Activated T-cell treated with anti-CD3 and anti-CD28 coated beads, Interleukin-2, amount 50 U/mL, for 72 hours (primary cell): Measurements from ENCODE around the gene SEC14L1. TPM values are rescaled to one million over a fixed set of nuclear protein-coding genes. Genes with fewer than 3 reads are reported as not detected.
"Not testable (repeated sequence)": the region's sequence is repeated elsewhere in the genome, so short reads cannot be mapped to it uniquely, and the experiment has no call there.

Experiments
- ATAC-seq, 2 donors: fragments of 150-1000 bp; cut with Tn5 transposase; replicated peaks in 1 of 2; 2 replicates each; pipeline ENCODE4 v1.10.0; 2021; ENCODE audit warnings: moderate library complexity in 2 of 2, mild to moderate bottlenecking in 1 of 2
- DNase-seq, 2 donors: peaks; one replicate each; pipeline ENCODE4 v3.0.0; 2021 to 2022; ENCODE audit warnings: mixed read lengths in 1 of 2
- H3K27ac Mint-ChIP-seq: one replicate; pipeline ENCODE4 v1.8.0; 2022; ENCODE audit warnings: mild to moderate bottlenecking, moderate library complexity, mixed read lengths
- H3K27me3 Mint-ChIP-seq: one replicate; pipeline ENCODE4 v1.8.0; 2022; ENCODE audit warnings: low read depth, mixed read lengths
- H3K36me3 Mint-ChIP-seq, 2 donors: one replicate each; pipeline ENCODE4 v1.8.0; 2022; ENCODE audit warnings: mixed read lengths in 2 of 2, mild to moderate bottlenecking in 1 of 2; ENCODE audit not compliant: insufficient read depth in 2 of 2
- H3K4me1 Mint-ChIP-seq: one replicate; pipeline ENCODE4 v1.8.0; 2022; ENCODE audit warnings: low read depth, mixed read lengths
- H3K4me3 Mint-ChIP-seq, 2 donors: one replicate each; pipeline ENCODE4 v1.8.0; 2022; ENCODE audit warnings: mild to moderate bottlenecking in 2 of 2, mixed read lengths in 2 of 2, moderate library complexity in 2 of 2
- H3K9me3 Mint-ChIP-seq, 2 donors: one replicate each; pipeline ENCODE4 v1.8.0; 2022; ENCODE audit warnings: mixed read lengths in 2 of 2
- total RNA-seq, 2 donors: library from RNA; stranded (reverse); gene quantifications; one replicate each; pipeline ENCODE4 v1.2.3, GENCODE V29; 2022

SEC14L1 gene
- total RNA-seq, 2 donors from 2014 or later, result 175 to 204 TPM

DNA sequence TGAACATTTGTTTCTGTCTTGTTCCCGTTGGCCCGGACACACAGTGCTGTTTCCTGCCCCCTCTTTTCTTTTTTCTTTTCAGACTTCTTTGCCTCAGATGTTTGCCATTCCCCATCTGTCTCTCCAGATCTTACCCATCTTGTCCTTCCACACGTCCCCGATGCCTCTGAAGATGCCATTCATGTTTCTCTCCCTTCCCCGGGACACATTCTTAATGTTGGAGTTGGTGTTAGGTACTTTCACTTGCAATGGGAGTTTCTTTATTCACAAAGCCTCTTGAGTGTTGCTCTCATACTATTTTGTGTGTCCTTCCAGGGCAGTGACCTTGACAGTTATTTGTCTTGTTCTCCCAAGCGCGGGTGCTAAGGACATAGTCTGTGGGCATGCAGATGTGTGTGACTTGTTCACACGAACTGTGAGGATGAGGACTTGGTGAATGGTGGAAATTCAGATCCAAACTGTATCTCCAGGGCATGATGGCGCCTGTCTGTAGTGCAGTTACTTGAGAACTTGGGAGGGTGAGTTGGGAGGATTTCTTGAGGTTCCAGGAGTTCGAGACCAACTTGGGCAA lies 8.3 kb downstream of the SEC14L1 start:
- Mint-ChIP-seq H3K4me1 (peaks cover 61% of the 10 kb centered on the region), H3K4me3 (no peak overlapping the region), H3K9me3 (no peaks in the 10 kb centered on the region), H3K36me3 (peaks cover 20 to 38% of the 10 kb centered on the region in 2 donors), H3K27me3 (no peaks in the 10 kb centered on the region), H3K27ac (peak overlapping the region; percentile 12)
- ATAC-seq (no peak), DNase-seq (no peak)

DNA sequence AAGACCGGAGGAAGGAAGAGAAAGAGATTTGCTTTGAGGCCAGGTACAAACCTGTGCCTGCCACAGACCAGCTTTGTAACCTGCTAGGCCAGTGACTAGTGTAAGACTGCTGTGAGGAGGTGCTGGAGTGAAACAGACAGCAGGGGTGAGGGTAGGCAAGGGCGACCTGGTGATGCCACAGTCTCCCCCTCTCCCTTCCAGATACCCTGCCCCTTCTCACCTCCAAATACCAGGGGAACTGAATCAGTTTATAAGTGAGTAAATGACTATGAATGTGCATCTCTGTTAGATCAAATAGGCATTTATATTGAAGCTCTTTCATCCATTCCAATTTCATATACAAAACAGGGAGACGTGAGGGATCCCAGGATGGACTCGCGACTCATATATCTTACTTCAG lies 9.4 kb downstream of the SEC14L1 start:
- H3K4me3 Mint-ChIP-seq, result no peak overlapping the region
- H3K27me3 Mint-ChIP-seq, result no peaks in the 10 kb centered on the region
- peak overlapping the region; percentile 82 for H3K27ac Mint-ChIP-seq
- DNase-seq (no peak), ATAC-seq (no peak)
- peaks cover 63% of the 10 kb centered on the region for H3K4me1 Mint-ChIP-seq
- H3K9me3 Mint-ChIP-seq, result no peaks in the 10 kb centered on the region
- peaks cover 21 to 31% of the 10 kb centered on the region in 2 donors for H3K36me3 Mint-ChIP-seq

- DNase-seq, result no peak
- H3K4me3 Mint-ChIP-seq, result no peak overlapping the region
- no peak for ATAC-seq
- H3K9me3 Mint-ChIP-seq, result no peaks in the 10 kb centered on the region
- no peak overlapping the region for H3K27ac Mint-ChIP-seq
- H3K27me3 Mint-ChIP-seq, result no peaks in the 10 kb centered on the region
- H3K36me3 Mint-ChIP-seq, result peaks cover 17 to 33% of the 10 kb centered on the region in 2 donors
- H3K4me1 Mint-ChIP-seq, result peaks cover 63% of the 10 kb centered on the region
Measured at GRCh38 chr17:77151186-77151585, 10.4 kb downstream of the SEC14L1 start.

DNA sequence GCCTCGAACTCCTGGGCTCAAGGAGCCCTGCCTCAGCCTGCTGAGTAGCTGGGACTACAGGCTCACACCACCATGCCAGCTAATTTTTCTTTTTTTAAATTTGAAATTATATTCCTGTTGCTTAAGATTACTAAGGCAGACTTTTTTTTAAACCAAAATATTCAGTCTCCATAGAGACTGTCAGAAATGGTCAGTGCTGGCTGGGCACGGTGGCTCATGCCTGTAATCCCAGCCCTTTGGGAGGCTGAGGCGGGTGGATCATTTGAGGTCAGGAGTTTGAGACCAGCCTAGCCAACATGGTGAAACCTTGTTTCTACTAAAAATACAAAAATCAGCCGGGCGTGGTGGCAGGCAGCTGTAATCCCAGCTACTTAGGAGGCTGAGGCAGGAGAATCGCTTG lies 11.3 kb downstream of the SEC14L1 start:
- H3K4me3 Mint-ChIP-seq, ATAC-seq, H3K27me3 Mint-ChIP-seq, DNase-seq, H3K27ac Mint-ChIP-seq, H3K9me3 Mint-ChIP-seq: not testable (repeated sequence)
- H3K36me3 Mint-ChIP-seq, result peaks cover 15 to 31% of the 10 kb centered on the region in 2 donors
- H3K4me1 Mint-ChIP-seq, result peaks cover 56% of the 10 kb centered on the region

DNA sequence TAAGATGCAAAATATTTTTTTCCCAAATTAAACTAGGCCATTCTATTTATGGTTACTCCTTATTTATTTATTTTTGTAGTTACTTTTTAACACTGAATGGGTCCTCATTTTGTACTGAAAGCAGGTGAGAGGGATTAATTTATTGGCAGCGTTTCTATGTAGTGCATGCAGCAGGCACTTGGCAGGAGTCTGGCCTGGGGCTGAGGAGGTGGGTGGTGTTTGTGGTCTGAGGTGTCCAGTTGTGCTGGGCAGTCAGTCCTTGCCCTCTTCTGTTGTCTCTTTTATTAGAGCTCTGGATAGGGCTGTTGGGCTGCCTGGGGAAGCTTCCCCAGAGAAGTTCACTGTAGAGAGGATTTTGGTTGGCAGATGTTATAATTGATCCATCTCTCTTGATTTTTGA lies 12.7 kb downstream of the SEC14L1 start:
- H3K27me3 Mint-ChIP-seq, result no peaks in the 10 kb centered on the region
- H3K9me3 Mint-ChIP-seq, result no peaks in the 10 kb centered on the region
- H3K27ac Mint-ChIP-seq, result peak overlapping the region; percentile 5
- no peak for DNase-seq
- H3K36me3 Mint-ChIP-seq, result peaks cover 17 to 31% of the 10 kb centered on the region in 2 donors
- peaks cover 50% of the 10 kb centered on the region for H3K4me1 Mint-ChIP-seq
- ATAC-seq, result no peak
- H3K4me3 Mint-ChIP-seq, result no peak overlapping the region

DNA sequence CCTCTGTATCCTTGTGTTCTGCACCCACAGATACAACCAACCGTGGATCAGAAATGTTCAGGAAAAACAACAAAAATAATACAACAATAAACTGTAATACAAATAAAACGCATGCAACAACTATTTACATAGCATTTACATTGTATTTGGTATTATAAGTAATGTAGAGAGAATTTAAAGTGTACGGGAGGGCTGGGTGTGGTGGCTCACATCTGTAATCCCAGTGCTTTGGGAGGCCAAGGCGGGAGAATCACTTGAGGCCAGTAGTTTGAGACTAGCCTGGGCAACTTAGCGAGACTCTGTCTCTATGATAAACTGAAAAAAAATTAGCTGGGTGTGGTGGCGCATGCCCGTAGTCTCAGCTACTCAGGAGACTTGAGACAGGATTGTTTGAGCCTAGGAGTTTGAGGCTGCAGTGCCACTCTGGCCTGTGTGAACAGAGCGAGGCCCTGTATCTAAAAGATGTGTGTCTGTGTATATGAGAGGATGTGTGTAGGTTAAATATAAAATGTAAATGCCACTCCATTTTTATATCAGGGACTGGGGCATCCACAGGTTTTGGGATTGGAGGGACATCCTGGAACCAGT lies 13.3 kb downstream of the SEC14L1 start:
- no peaks in the 10 kb centered on the region for H3K9me3 Mint-ChIP-seq
- H3K4me3 Mint-ChIP-seq, result no peak overlapping the region
- no peaks in the 10 kb centered on the region for H3K27me3 Mint-ChIP-seq
- no peak for DNase-seq
- peak overlapping the region; percentile 5 for H3K27ac Mint-ChIP-seq
- no peak for ATAC-seq
- H3K36me3 Mint-ChIP-seq, result peaks cover 15 to 26% of the 10 kb centered on the region in 2 donors
- peaks cover 50% of the 10 kb centered on the region for H3K4me1 Mint-ChIP-seq

- H3K27me3 Mint-ChIP-seq, result no peaks in the 10 kb centered on the region
- peaks cover 12 to 26% of the 10 kb centered on the region in 2 donors for H3K36me3 Mint-ChIP-seq
- H3K4me1 Mint-ChIP-seq, result peaks cover 55% of the 10 kb centered on the region
- ATAC-seq (peak in 1 of 2 donors; percentile 25), DNase-seq (no peak)
- H3K9me3 Mint-ChIP-seq, result no peaks in the 10 kb centered on the region
- no peak overlapping the region for H3K4me3 Mint-ChIP-seq
- peak overlapping the region; percentile 74 for H3K27ac Mint-ChIP-seq
Measured at GRCh38 chr17:77155125-77155524, 14.4 kb downstream of the SEC14L1 start.

DNA sequence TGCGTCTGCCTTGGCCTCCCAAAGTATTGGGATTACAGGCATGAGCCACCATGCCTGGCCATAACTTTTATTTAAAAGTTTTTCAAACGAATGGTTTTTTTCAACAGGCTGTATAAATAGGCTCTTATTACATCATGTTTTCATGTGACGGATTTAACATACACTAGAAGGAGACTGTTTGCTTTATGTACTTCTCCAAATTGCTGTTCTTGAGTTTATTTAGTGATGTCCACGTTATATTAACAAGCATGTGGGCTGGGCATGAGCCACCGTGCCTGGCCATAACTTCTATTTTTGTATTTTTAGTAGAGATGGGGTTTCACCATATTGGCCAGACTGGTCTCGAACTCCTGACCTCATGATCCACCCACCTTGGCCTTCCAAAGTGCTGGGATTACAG lies 17.0 kb downstream of the SEC14L1 start:
- Mint-ChIP-seq H3K36me3 (peaks cover 11 to 23% of the 10 kb centered on the region in 2 donors), H3K4me1 (peaks cover 58% of the 10 kb centered on the region)
- not testable (repeated sequence) for H3K4me3 Mint-ChIP-seq, H3K9me3 Mint-ChIP-seq, DNase-seq, H3K27ac Mint-ChIP-seq, H3K27me3 Mint-ChIP-seq, ATAC-seq

DNA sequence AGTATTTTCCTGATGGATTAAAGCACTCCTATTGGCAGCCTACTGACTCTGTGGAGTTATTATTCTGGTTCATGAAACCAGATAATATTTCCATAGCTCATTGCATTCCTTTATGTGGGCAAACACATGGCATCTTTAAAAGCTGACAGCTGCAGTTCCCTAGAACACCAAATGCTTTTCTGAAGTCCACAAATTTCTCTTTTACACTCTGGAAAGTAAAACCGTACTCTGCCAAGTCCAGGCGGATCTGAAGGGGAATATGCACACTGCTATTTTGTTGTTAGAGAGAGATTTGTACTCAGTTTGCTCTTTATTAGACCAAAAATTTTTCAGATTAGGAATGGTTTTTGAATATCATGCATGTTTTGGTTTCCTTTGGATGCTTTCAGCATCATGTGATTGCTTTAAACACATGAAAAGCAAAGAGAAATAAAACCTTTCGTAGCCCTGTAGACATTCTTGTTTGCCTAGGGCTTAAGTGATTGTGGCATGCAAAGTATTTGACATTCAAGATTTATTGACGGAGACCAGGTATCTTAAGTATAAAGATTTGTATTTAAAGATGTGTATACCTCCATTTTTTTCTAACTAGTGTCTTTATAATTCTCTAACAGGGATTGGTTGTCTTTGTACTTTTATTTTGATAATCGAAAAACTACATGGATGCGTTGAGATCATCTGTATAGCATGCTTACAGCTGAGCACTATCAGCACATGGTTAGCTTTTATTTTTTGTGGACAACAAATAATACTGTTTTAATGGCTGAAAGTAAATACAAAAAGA lies 19.5 kb downstream of the SEC14L1 start:
- Mint-ChIP-seq H3K4me3 (no peak overlapping the region), H3K36me3 (peaks cover 13 to 40% of the 10 kb centered on the region in 2 donors), H3K9me3 (peaks cover 0 to 3% of the 10 kb centered on the region in 2 donors), H3K27me3 (no peaks in the 10 kb centered on the region), H3K4me1 (peaks cover 58% of the 10 kb centered on the region), H3K27ac (no peak overlapping the region)
- no peak for DNase-seq
- ATAC-seq, result no peak

GRCh38 chr17:77160875-77161530 lies 20.2 kb downstream of the SEC14L1 start:
- Mint-ChIP-seq H3K4me1 (peaks cover 54% of the 10 kb centered on the region), H3K4me3 (no peak overlapping the region), H3K36me3 (peaks cover 13 to 39% of the 10 kb centered on the region in 2 donors), H3K9me3 (peaks cover 0 to 3% of the 10 kb centered on the region in 2 donors), H3K27me3 (no peaks in the 10 kb centered on the region), H3K27ac (no peak overlapping the region)
- ATAC-seq (no peak), DNase-seq (no peak)

DNA sequence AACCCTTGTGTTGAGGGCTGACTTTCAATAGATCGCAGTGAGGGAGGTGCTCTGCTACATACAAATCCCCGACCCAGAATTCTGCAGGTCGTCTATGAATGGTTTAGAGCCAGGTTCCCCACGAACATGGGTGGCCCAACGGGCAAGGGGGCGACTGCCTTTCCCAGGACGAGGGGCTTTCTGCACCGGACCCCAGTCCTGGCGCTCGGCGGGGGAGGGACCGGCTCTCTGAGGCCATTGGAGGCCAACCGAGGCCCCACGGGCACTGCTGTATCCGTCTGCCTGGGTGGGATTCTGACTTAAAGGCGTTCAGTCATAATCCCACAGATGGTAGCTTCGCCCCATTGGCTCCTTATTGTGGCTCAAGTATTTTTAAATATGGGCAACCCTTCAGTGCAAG lies 21.2 kb downstream of the SEC14L1 start:
- DNase-seq, result no peak
- no peak for ATAC-seq
- peaks cover 51% of the 10 kb centered on the region for H3K4me1 Mint-ChIP-seq
- peaks cover 15 to 39% of the 10 kb centered on the region in 2 donors for H3K36me3 Mint-ChIP-seq
- H3K4me3 Mint-ChIP-seq, result no peak overlapping the region
- peaks cover 1 to 3% of the 10 kb centered on the region in 2 donors for H3K9me3 Mint-ChIP-seq
- H3K27ac Mint-ChIP-seq, result no peak overlapping the region
- no peaks in the 10 kb centered on the region for H3K27me3 Mint-ChIP-seq

DNA sequence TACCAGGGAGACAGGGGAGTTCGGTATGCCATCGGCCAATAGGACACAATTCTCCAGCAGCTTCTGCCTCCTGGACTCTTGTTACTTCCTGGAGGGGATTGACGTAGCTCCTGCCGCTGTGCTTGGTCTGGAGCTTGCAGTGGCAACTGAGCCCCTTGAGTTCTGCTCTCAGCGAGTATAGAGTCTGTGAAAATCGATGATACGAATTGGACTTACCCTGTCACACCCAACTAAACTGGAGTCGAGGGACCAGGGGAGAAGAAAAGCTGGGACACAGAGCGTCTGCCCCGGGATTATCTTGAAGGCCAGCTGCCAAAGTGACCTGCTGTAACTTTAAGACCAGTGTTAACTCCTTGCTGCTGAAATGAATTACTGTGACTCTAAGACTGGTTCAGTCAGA lies 22.2 kb downstream of the SEC14L1 start:
- H3K27me3 Mint-ChIP-seq, result no peaks in the 10 kb centered on the region
- ATAC-seq (no peak), DNase-seq (no peak)
- peaks cover 46% of the 10 kb centered on the region for H3K4me1 Mint-ChIP-seq
- H3K4me3 Mint-ChIP-seq, result no peak overlapping the region
- H3K27ac Mint-ChIP-seq, result no peak overlapping the region
- H3K9me3 Mint-ChIP-seq, result peaks cover 6 to 9% of the 10 kb centered on the region in 2 donors
- peaks cover 22 to 44% of the 10 kb centered on the region in 2 donors for H3K36me3 Mint-ChIP-seq
